ENCODE results near the gene OR2M2. TPM values are rescaled to one million over a fixed set of nuclear protein-coding genes. Genes with fewer than 3 reads are reported as not detected.

Gene OR2M2
- total RNA-seq, 1 experiment from 2014 or later = not detected

- DNase-seq (ENCODE audit: low read depth, low spot score) (no peak), ATAC-seq (no peak)
- no peak overlapping the region for H3K4me3 ChIP-seq (replicated peaks in 1 of 2; ENCODE audit: low read depth in 1 of 2, low read length in 2 of 2)
- H2AFZ ChIP-seq (ENCODE audit: low read depth, low read length, poor library complexity, severe bottlenecking) = no peak overlapping the region
- no peaks in the 10 kb centered on the region for H3K4me1 ChIP-seq (ENCODE audit: control insufficient read depth in 1 of 2, insufficient read depth in 2 of 2, low read length in 2 of 2)
- TF ChIP-seq, protein P1, sequence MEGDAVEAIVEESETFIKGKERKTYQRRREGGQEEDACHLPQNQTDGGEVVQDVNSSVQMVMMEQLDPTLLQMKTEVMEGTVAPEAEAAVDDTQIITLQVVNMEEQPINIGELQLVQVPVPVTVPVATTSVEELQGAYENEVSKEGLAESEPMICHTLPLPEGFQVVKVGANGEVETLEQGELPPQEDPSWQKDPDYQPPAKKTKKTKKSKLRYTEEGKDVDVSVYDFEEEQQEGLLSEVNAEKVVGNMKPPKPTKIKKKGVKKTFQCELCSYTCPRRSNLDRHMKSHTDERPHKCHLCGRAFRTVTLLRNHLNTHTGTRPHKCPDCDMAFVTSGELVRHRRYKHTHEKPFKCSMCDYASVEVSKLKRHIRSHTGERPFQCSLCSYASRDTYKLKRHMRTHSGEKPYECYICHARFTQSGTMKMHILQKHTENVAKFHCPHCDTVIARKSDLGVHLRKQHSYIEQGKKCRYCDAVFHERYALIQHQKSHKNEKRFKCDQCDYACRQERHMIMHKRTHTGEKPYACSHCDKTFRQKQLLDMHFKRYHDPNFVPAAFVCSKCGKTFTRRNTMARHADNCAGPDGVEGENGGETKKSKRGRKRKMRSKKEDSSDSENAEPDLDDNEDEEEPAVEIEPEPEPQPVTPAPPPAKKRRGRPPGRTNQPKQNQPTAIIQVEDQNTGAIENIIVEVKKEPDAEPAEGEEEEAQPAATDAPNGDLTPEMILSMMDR (IDR thresholded peaks at IDR 0.05 in 2 of 3, conservative IDR thresholded peaks at IDR 0.05 in 1 of 3; ENCODE audit: borderline replicate concordance in 1 of 3, insufficient read depth in 1 of 3, low read depth in 2 of 3, low read length in 2 of 3) = no peak
- TF ChIP-seq TCF7L2 (IDR thresholded peaks at IDR 0.05; ENCODE audit: borderline replicate concordance, extremely low read depth, insufficient read depth, insufficient read length) = no peak
- TF ChIP-seq YY1 (IDR thresholded peaks at IDR 0.05; ENCODE audit: extremely low read depth, insufficient replicate concordance, low read depth, low read length) = no peak
- TF ChIP-seq ZFX (IDR thresholded peaks at IDR 0.05) = no peak
- no peak for TF ChIP-seq CBX3 (IDR thresholded peaks at IDR 0.05; ENCODE audit: low read depth)
- TF ChIP-seq ATF3 (IDR thresholded peaks at IDR 0.05) = no peak
- TF ChIP-seq, protein P2, sequence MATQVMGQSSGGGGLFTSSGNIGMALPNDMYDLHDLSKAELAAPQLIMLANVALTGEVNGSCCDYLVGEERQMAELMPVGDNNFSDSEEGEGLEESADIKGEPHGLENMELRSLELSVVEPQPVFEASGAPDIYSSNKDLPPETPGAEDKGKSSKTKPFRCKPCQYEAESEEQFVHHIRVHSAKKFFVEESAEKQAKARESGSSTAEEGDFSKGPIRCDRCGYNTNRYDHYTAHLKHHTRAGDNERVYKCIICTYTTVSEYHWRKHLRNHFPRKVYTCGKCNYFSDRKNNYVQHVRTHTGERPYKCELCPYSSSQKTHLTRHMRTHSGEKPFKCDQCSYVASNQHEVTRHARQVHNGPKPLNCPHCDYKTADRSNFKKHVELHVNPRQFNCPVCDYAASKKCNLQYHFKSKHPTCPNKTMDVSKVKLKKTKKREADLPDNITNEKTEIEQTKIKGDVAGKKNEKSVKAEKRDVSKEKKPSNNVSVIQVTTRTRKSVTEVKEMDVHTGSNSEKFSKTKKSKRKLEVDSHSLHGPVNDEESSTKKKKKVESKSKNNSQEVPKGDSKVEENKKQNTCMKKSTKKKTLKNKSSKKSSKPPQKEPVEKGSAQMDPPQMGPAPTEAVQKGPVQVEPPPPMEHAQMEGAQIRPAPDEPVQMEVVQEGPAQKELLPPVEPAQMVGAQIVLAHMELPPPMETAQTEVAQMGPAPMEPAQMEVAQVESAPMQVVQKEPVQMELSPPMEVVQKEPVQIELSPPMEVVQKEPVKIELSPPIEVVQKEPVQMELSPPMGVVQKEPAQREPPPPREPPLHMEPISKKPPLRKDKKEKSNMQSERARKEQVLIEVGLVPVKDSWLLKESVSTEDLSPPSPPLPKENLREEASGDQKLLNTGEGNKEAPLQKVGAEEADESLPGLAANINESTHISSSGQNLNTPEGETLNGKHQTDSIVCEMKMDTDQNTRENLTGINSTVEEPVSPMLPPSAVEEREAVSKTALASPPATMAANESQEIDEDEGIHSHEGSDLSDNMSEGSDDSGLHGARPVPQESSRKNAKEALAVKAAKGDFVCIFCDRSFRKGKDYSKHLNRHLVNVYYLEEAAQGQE (IDR thresholded peaks at IDR 0.05; ENCODE audit: low read depth) = no peak
- no peak for TF ChIP-seq SIN3A (IDR thresholded peaks at IDR 0.05; ENCODE audit: low read depth)
- TF ChIP-seq SP1 (IDR thresholded peaks at IDR 0.05; ENCODE audit: low read depth) = no peak
- no peak for TF ChIP-seq EZH2phosphoT487 (IDR thresholded peaks at IDR 0.05; ENCODE audit: borderline replicate concordance)
- TF ChIP-seq, protein P3, sequence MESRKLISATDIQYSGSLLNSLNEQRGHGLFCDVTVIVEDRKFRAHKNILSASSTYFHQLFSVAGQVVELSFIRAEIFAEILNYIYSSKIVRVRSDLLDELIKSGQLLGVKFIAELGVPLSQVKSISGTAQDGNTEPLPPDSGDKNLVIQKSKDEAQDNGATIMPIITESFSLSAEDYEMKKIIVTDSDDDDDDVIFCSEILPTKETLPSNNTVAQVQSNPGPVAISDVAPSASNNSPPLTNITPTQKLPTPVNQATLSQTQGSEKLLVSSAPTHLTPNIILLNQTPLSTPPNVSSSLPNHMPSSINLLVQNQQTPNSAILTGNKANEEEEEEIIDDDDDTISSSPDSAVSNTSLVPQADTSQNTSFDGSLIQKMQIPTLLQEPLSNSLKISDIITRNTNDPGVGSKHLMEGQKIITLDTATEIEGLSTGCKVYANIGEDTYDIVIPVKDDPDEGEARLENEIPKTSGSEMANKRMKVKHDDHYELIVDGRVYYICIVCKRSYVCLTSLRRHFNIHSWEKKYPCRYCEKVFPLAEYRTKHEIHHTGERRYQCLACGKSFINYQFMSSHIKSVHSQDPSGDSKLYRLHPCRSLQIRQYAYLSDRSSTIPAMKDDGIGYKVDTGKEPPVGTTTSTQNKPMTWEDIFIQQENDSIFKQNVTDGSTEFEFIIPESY (IDR thresholded peaks at IDR 0.05; ENCODE audit: extremely low read depth, insufficient replicate concordance, low read length) = no peak
- no peak for TF ChIP-seq POLR2A (IDR thresholded peaks at IDR 0.05; ENCODE audit: borderline replicate concordance, extremely low read depth, insufficient read depth, insufficient read length)
- TF ChIP-seq ZNF274 (IDR thresholded peaks at IDR 0.05; ENCODE audit: low read depth, low read length) = no peak
- no peak for TF ChIP-seq RAD21 (IDR thresholded peaks at IDR 0.05; ENCODE audit: low read depth)
- TF ChIP-seq POLR2AphosphoS5 (IDR thresholded peaks at IDR 0.05; ENCODE audit: low read depth, low read length) = no peak
- no peak for TF ChIP-seq SRF (IDR thresholded peaks at IDR 0.05; ENCODE audit: low read depth)
- TF ChIP-seq ELF1 (IDR thresholded peaks at IDR 0.05; ENCODE audit: borderline replicate concordance, low read depth) = no peak
- TF ChIP-seq, protein P4, sequence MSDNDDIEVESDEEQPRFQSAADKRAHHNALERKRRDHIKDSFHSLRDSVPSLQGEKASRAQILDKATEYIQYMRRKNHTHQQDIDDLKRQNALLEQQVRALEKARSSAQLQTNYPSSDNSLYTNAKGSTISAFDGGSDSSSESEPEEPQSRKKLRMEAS (IDR thresholded peaks at IDR 0.05) = no peak
- no peak for TF ChIP-seq JUND (IDR thresholded peaks at IDR 0.05)
- TF ChIP-seq CEBPB (IDR thresholded peaks at IDR 0.05; ENCODE audit: low read depth) = no peak
- no peaks in the 10 kb centered on the region for H3K9me2 ChIP-seq (ENCODE audit: insufficient read depth)
- H3K4me2 ChIP-seq (ENCODE audit: low read length) = no peak overlapping the region
- intact Hi-C loops (cut with micrococcal nuclease) = no loop called here
- H3K36me3 ChIP-seq (ENCODE audit: control insufficient read depth in 1 of 2, insufficient read depth in 2 of 2, low read length in 2 of 2) = no peaks in the 10 kb centered on the region
- no peaks in the 10 kb centered on the region for H3K79me2 ChIP-seq (ENCODE audit: insufficient read depth, low read length)
- BruUV-seq (replicated peaks) = no TSS peak
- H4K20me1 ChIP-seq (ENCODE audit: insufficient read depth) = no peaks in the 10 kb centered on the region
- CTCF ChIA-PET = no interaction called here
- no peaks in the 10 kb centered on the region for H3K27me3 ChIP-seq (ENCODE audit: insufficient read depth, low read length)
- POLR2A ChIA-PET = no interaction called here
- no peak overlapping the region for H3K9ac ChIP-seq (ENCODE audit: low read length)
- peaks cover 7 to 17% of the 10 kb centered on the region in 2 experiments; a peak in 2 of 4 replicates for H3K9me3 ChIP-seq (ENCODE audit: control insufficient read depth in 1 of 2, insufficient read depth in 1 of 2, low read depth in 1 of 2, low read length in 2 of 2)
- H3K27ac ChIP-seq (ENCODE audit: low read depth, low read length) = no peak overlapping the region
- RAD21 ChIA-PET (ENCODE audit: low non-redundant PET in 1 of 2, low total read pairs in 2 of 2, uncharacterized antibody in 2 of 2, unreplicated experiment in 2 of 2) = no interaction called here
These were observed 41.3 kb downstream of the OR2M2 start for GRCh38 chr1:248215880-248216279.
